ENCODE results near the gene SHROOM3.
"Not testable (repeated sequence)": the region's sequence is repeated elsewhere in the genome, so short reads cannot be mapped to it uniquely, and the experiment has no call there.

Gene SHROOM3

GRCh38 chr4:76589872-76590797, 155.1 kb downstream of the SHROOM3 start:
- DNase-seq, result peak in 7 of 58 donors; percentile 1 to 9 (median 6)

GRCh38 chr4:76590798-76591281, 155.8 kb downstream of the SHROOM3 start:
- DNase-seq, result no peak

- no peak for DNase-seq
These were observed 157.0 kb downstream of the SHROOM3 start for GRCh38 chr4:76591992-76592391.

- no peak for DNase-seq
These were observed 157.4 kb downstream of the SHROOM3 start for GRCh38 chr4:76592460-76592859.

GRCh38 chr4:76594173-76594572, 159.1 kb downstream of the SHROOM3 start:
- no peak for DNase-seq

- no peak for DNase-seq
These were observed 160.4 kb downstream of the SHROOM3 start for GRCh38 chr4:76595435-76595834.

GRCh38 chr4:76596713-76597112, 161.7 kb downstream of the SHROOM3 start:
- no peak for DNase-seq

- DNase-seq, result no peak
These were observed 162.5 kb downstream of the SHROOM3 start for GRCh38 chr4:76597423-76597979.

- no peak for DNase-seq
These were observed 165.4 kb downstream of the SHROOM3 start for GRCh38 chr4:76600447-76600846.

- no peak for DNase-seq
These were observed 166.8 kb downstream of the SHROOM3 start for GRCh38 chr4:76601791-76602190.

- no peak for DNase-seq
These were observed 170.1 kb downstream of the SHROOM3 start for GRCh38 chr4:76605099-76605563.

- no peak for DNase-seq
These were observed 171.7 kb downstream of the SHROOM3 start for GRCh38 chr4:76606645-76607265.

- no peak for DNase-seq
These were observed 172.3 kb downstream of the SHROOM3 start for GRCh38 chr4:76607266-76607799.

- no peak for DNase-seq
These were observed 172.8 kb downstream of the SHROOM3 start for GRCh38 chr4:76607846-76608245.

GRCh38 chr4:76608549-76608948, 173.5 kb downstream of the SHROOM3 start:
- not testable (repeated sequence) for DNase-seq

- DNase-seq, result no peak
These were observed 175.9 kb downstream of the SHROOM3 start for GRCh38 chr4:76610751-76611547.

- no peak for DNase-seq
These were observed 176.7 kb downstream of the SHROOM3 start for GRCh38 chr4:76611616-76612207.

- no peak for DNase-seq
These were observed 179.6 kb downstream of the SHROOM3 start for GRCh38 chr4:76614589-76614988.

- DNase-seq, result no peak
These were observed 181.0 kb downstream of the SHROOM3 start for GRCh38 chr4:76615999-76616398.

- DNase-seq, result no peak
These were observed 181.5 kb downstream of the SHROOM3 start for GRCh38 chr4:76616526-76616925.

Data from anterior cingulate cortex (tissue), 58 donors.